ENCODE measurements around the gene CD164L2. TPM values are rescaled to one million over a fixed set of nuclear protein-coding genes. Genes with fewer than 3 reads are reported as not detected.

Gene CD164L2
- total RNA-seq, 1 donor from 2014 or later = not detected

GRCh38 chr1:27365372-27366112 is 17.6 kb downstream of the CD164L2 start:
- intact Hi-C loops (cut with micrococcal nuclease) = loop anchor here (1.0 kb wide), 3 partner anchors 8 to 43 kb away; partner anchors contain the start of genes GPR3 and TMEM222

GRCh38 chr1:27364696-27365371 is 18.3 kb downstream of the CD164L2 start:
- intact Hi-C loops (cut with micrococcal nuclease) = loop anchor here (1.0 kb wide), 3 partner anchors 8 to 43 kb away; partner anchors contain the start of genes GPR3 and TMEM222

- intact Hi-C loops (cut with micrococcal nuclease) = no loop called here
These were observed 19.1 kb downstream of the CD164L2 start for GRCh38 chr1:27363766-27364695.

DNA sequence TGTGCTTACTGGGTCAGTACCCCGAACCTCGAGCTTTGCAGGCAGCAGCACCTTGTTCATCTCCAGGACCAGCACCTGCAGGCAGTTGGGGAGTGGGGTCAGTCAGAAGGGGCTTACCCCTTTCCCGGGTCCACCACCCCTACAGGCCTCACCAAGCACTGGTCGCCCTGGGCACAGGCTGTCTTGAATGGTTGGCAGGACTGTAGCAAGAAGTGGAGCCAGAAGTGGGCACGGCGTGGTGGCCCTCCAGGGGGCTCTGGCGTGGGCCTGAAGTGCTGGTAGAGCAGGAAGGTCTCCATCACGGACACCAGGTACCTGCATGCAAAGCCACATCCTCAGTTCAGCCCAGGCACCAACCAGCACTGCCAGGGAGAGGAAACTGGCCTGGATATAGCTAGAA is 21.6 kb downstream of the CD164L2 start:
- intact Hi-C loops (cut with micrococcal nuclease) = no loop called here

DNA sequence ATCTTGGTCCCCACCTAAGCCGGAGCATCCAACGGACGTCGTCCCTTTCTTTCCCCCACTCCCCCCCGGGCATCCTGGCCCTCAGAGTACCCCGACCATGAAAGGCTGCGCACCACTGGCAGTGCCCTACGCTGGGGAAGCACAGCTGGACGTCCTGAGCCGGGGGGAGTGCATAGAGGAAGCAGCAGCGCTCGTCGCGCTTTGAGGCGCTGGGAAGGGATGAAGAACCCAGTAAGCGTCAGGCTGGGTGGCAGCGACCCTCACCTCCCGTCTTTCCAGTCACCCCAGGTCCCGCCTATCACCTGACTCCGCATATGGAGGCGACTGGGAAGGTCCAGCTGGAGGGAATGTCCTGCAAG is 22.1 kb downstream of the CD164L2 start:
- intact Hi-C loops (cut with micrococcal nuclease) = no loop called here

- intact Hi-C loops (cut with micrococcal nuclease) = no loop called here
These were observed 22.7 kb downstream of the CD164L2 start for GRCh38 chr1:27360159-27361043.

GRCh38 chr1:27359822-27360158 is 23.3 kb downstream of the CD164L2 start:
- intact Hi-C loops (cut with micrococcal nuclease) = no loop called here

DNA sequence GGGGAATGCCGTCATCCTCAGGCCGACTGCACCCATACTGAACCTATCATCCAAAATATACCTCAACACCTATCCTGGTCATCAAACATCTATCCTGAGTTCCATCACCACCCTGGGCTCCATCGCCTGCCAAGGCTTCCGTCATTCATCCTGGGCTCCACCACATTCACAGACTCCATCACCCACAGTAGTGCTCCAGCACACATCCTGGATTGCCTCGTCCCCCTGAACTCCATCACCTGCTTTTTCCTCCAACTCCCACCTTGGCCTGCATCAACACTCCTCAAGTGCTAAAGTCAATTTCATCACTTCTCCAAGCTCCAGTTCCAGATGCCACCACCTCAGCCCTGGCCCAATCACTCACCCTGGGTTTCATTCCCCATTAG is 24.2 kb downstream of the CD164L2 start:
- intact Hi-C loops (cut with micrococcal nuclease) = no loop called here

- intact Hi-C loops (cut with micrococcal nuclease) = no loop called here
These were observed 24.9 kb downstream of the CD164L2 start for GRCh38 chr1:27358038-27358927.

- intact Hi-C loops (cut with micrococcal nuclease) = loop anchor here (1.0 kb wide), 3 partner anchors 8 to 35 kb away; partner anchors contain the start of gene GPR3
These were observed 25.7 kb downstream of the CD164L2 start for GRCh38 chr1:27357281-27358037.

DNA sequence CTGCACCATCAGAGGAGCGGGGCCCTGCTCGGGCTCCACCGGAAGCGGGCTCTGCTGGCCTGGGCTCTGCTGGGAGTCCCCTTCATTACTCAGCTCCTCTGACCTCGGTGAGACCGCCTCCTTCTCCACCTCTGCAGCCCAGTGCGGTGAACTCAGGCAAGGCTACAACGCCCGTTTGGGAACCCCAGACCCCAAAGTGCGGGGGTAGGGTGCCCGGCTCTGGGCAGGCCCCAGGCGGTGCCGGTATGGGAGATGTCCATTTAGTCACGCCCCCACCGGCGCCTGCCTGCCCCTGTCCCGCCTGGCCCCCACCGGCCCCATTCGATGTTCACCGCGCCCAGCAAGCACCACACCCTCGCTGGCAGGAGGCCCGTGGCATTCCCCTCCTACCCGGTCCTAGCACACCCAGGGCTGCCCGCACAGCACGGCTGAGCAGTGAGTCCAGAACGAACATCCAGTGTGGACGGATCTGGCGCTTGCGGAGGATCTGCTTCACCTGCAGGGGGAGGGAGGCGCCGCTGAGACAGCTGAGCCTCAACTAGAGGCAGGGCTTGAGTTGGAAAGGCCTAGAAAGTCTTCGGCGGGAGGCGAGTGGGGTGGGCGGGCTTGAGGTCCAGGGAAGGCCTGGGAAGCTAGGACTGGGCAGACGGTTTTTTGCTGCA is 26.4 kb downstream of the CD164L2 start:
- intact Hi-C loops (cut with micrococcal nuclease) = loop anchor here (1.0 kb wide), 3 partner anchors 9 to 36 kb away; partner anchors contain the start of gene GPR3

- intact Hi-C loops (cut with micrococcal nuclease) = no loop called here
These were observed 26.9 kb downstream of the CD164L2 start for GRCh38 chr1:27356277-27356618.

DNA sequence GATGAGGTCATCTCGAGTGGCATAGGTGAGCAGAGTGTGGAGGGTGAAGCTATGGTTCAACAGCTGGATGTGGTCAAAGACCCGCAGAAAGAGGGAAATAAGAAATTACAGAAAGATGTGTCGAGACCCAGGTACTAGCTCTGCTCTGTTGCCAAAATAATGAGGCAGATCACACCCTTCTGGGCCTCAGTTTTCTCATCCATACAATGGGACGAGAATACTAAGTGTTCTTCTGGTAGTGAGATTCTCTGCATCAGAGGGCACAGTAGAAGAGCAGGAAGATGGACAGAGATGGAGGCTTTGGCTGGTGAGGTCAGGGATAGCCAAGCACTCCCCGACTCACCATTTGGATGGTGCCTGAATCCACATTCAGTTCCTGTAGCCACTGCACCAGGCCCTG is 27.4 kb downstream of the CD164L2 start:
- intact Hi-C loops (cut with micrococcal nuclease) = no loop called here

DNA sequence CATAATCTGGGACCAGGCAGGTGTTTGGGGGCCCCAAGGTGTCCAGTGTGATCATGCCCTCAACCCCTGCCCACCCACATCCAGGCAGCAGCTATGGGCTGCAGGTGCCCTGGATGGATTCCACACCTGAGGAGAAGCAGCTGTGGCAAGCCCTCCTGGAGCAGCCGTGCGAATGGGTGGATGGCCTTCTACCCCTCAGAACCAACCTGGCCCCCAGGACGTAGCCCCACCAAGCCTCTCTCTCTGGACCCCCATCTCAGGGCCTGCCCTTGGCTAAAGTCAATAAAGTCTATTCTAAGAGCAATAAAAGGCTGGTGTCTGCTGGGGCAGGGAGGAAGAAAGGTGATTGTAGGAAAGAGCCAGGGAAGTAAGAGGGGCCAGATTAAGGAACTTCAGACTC is 29.5 kb downstream of the CD164L2 start:
- intact Hi-C loops (cut with micrococcal nuclease) = no loop called here

GRCh38 chr1:27353166-27353565 is 30.0 kb downstream of the CD164L2 start:
- intact Hi-C loops (cut with micrococcal nuclease) = no loop called here

DNA sequence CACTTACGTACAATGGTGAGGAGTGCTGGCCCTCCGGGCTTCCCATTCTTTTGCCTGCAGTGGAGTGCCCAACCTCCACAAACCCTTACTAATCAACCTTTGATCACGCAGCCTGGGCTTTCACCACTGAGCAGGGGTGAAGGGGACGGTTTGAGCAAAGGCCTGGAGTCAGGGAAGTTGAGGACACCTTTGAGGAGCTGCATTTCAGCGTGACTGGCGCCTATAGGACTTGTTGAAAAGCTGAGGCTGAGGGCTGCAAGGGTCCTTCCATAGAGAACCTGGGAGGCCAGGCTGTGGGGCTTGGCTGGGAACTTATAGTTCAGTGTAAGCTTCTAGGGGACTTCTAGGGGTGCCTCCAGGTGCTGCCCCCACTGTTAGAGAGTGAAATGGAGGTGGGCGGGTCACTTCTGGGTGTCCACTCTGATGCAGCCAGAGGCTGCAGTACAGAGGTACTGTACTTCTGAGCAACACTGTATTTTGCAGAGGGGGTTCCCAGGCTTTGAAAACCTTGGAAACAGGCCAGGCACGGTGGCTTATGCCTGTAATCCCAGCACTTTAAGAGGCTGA is 31.5 kb downstream of the CD164L2 start:
- intact Hi-C loops (cut with micrococcal nuclease) = no loop called here

GRCh38 chr1:27350663-27351540 is 32.2 kb downstream of the CD164L2 start:
- intact Hi-C loops (cut with micrococcal nuclease) = no loop called here

All from T-helper 2 cell treated with Interferon-gamma antibody and Interleukin-4, amounts not matched to agents 100 ng/mL and 5 ng/mL, for 36 hours (primary cell).